K562 (cell line): ENCODE results near the gene TMEM167B. TPM values are rescaled to one million over a fixed set of nuclear protein-coding genes. Genes with fewer than 3 reads are reported as not detected.

Source experiments
- CREB3L1 ChIP-seq: fragments of 450-650 bp; IDR thresholded peaks from 2 replicates; pipeline ENCODE4 v1.6.1; 2014; ENCODE audit warnings: low read depth, mild to moderate bottlenecking, moderate library complexity, borderline replicate concordance
- E2F1 ChIP-seq: sonication (generic); formaldehyde crosslinking; IDR thresholded peaks from 2 replicates; pipeline ENCODE4 v1.8.1; 2023; ENCODE audit warnings: mild to moderate bottlenecking, missing genetic modification reagents, moderate library complexity
- FOXM1 ChIP-seq, 2 experiments: fragments of 450-650 bp in 1 of 2; sonication (generic) in 1 of 2; formaldehyde crosslinking in 1 of 2; IDR thresholded peaks; 2 replicates each; pipeline versions ENCODE4 v1.6.1 to v1.9.0; 2017 to 2022; ENCODE audit warnings: low read depth in 2 of 2, mild to moderate bottlenecking in 2 of 2, missing genetic modification reagents in 1 of 2, moderate library complexity in 1 of 2
- HOXB6 ChIP-seq: fragments of 250-450 bp; sonication (Bioruptor Pico); IDR thresholded peaks from 2 replicates; pipeline ENCODE4 v1.5.1; 2022; ENCODE audit warnings: mild to moderate bottlenecking, borderline replicate concordance
- MAZ ChIP-seq, 2 experiments: fragments of 450-650 bp in 1 of 2; sonication (generic) in 1 of 2; formaldehyde crosslinking; IDR thresholded peaks in 1 of 2; conservative IDR thresholded peaks in 1 of 2; 2 replicates each; pipeline versions ENCODE4 v1.4.0 to v1.5.0; 2020; ENCODE audit warnings: mild to moderate bottlenecking in 1 of 2, missing genetic modification reagents in 1 of 2
- MXI1 ChIP-seq: IDR thresholded peaks from 2 replicates; pipeline ENCODE4 v1.6.1; 2011; ENCODE audit warnings: low read depth, mild to moderate bottlenecking, improper control_type of control experiment, low read length
- NEUROD1 ChIP-seq: fragments of 150-350 bp; IDR thresholded peaks from 2 replicates; pipeline ENCODE4 v1.6.1; 2014; ENCODE audit warnings: borderline replicate concordance, low read length, low read depth; ENCODE audit not compliant: partially characterized antibody
- NR2C1 ChIP-seq, 2 experiments: fragments of 450-650 bp; IDR thresholded peaks; 2 replicates each; pipeline ENCODE4 v1.6.1; 2017; ENCODE audit warnings: mild to moderate bottlenecking in 2 of 2, antibody characterized with exemption in 1 of 2, inconsistent platforms in 1 of 2, missing compliant biosample characterization in 1 of 2, missing genetic modification characterization in 1 of 2
- PPARD ChIP-seq: fragments of 250-450 bp; sonication (Bioruptor Pico); IDR thresholded peaks from 2 replicates; pipeline ENCODE4 v1.8.0; 2022; ENCODE audit warnings: inconsistent platforms, mild to moderate bottlenecking, moderate library complexity
- STAT5B ChIP-seq: fragments of 250-450 bp; sonication (Bioruptor Pico); IDR thresholded peaks from 2 replicates; pipeline ENCODE4 v1.8.0; 2021; ENCODE audit warnings: mild to moderate bottlenecking, inconsistent platforms
- TAF15 ChIP-seq: fragments of 200-400 bp; formaldehyde crosslinking; IDR thresholded peaks from 2 replicates; pipeline ENCODE4 v1.6.1; 2017; ENCODE audit warnings: mild to moderate bottlenecking, low read depth, low read length, moderate library complexity
- XRCC4 ChIP-seq: IDR thresholded peaks from one replicate; pipeline ENCODE4 v1.6.1; 2011; ENCODE audit not compliant: insufficient read depth, insufficient read length; ENCODE audit errors: extremely low read depth
- ZBED1 ChIP-seq: IDR thresholded peaks from 2 replicates; pipeline ENCODE4 v1.6.1; 2014
- ZFPM2 ChIP-seq: fragments of 250-450 bp; sonication (Bioruptor Pico); IDR thresholded peaks from 2 replicates; pipeline ENCODE4 v1.5.1; 2022; ENCODE audit warnings: mild to moderate bottlenecking
- ZHX1 ChIP-seq: fragments of 150-350 bp; conservative IDR thresholded peaks from 2 replicates; pipeline ENCODE4 v1.6.1; 2014; ENCODE audit warnings: low read length
- ZNF239 ChIP-seq: fragments of 250-450 bp; sonication (Bioruptor Pico); IDR thresholded peaks from 2 replicates; pipeline ENCODE4 v1.4.0; 2020; ENCODE audit warnings: mild to moderate bottlenecking
- ZNF24 ChIP-seq: fragments of 450-650 bp; IDR thresholded peaks from 2 replicates; pipeline ENCODE4 v1.6.1; 2016
- ZNF263 ChIP-seq: sonication (generic); formaldehyde crosslinking; IDR thresholded peaks from 2 replicates; pipeline ENCODE4 v1.8.0; 2022; ENCODE audit warnings: mild to moderate bottlenecking, missing genetic modification reagents, borderline replicate concordance
- ZNF3 ChIP-seq: fragments of 250-450 bp; sonication (Bioruptor Pico); IDR thresholded peaks from 2 replicates; pipeline ENCODE4 v1.5.0; 2021; ENCODE audit warnings: mild to moderate bottlenecking, moderate library complexity
- polyA plus RNA-seq, 8 experiments: library from polyadenylated mRNA; depleted of rRNA in 4 of 8; stranded (reverse) in 5 of 8; unstranded in 3 of 8; fragments of >200 nt; fragmentation: Nextera tagmentation in 2 of 8; fragmentation: Illumina TruSeq in 1 of 8; extraction: Ambion mirVana in 2 of 8; extraction: Trizol in 1 of 8; gene quantifications; 2 replicates each; pipeline versions ENCODE4 v1.2.1 to v1.2.3, GENCODE V29; 2011 to 2014; ENCODE audit warnings: inconsistent platforms in 1 of 8, missing spikeins in 1 of 8
- total RNA-seq, 7 experiments: library from RNA; depleted of rRNA in 6 of 7; stranded (reverse); fragments of >200 nt in 6 of 7; fragmentation: Illumina TruSeq in 2 of 7; extraction: Trizol in 2 of 7; gene quantifications; 2 replicates each; pipeline versions ENCODE4 v1.2.1 to v1.2.3, GENCODE V29; 2011 to 2021; ENCODE audit warnings: low replicate concordance in 1 of 7

The TMEM167B gene
- total and polyA plus RNA-seq, 9 of the 15 experiments (the other 6 are each of a cell fraction or from before 2014, with no cell fraction given), result 17.2 to 36.4 (median 32.2) TPM

GRCh38 chr1:109134423-109134822 lies 43.9 kb downstream of the TMEM167B start (continued):
- no peak for TF ChIP-seq NR2C1 (IDR thresholded peaks at IDR 0.05)
- TF ChIP-seq NR2C1 (tag; IDR thresholded peaks at IDR 0.05), result 0 out of 2 replicates have a peak, but pooled peaks have one; percentile 21
- peak; percentile 76 for TF ChIP-seq ZNF24
- no peak for TF ChIP-seq ZNF263 (CRISPR knock-in tag)
- no peak; the same call in 1 of the 2 replicates for TF ChIP-seq ZBED1
- 0 out of 2 replicates have a peak, but pooled peaks have one; percentile 64 for TF ChIP-seq E2F1
- TF ChIP-seq TAF15, result no peak
- no peak for TF ChIP-seq STAT5B
- TF ChIP-seq HOXB6 (CRISPR knock-in tag), result no peak
- TF ChIP-seq ZNF239 (CRISPR knock-in tag), result no peak
- no peak for TF ChIP-seq ZHX1
- no peak for TF ChIP-seq XRCC4
- no peak for TF ChIP-seq ZFPM2 (CRISPR knock-in tag)
- TF ChIP-seq MAZ (CRISPR knock-in tag; conservative IDR thresholded peaks at IDR 0.05 in 1 of 2, IDR thresholded peaks at IDR 0.05 in 1 of 2), result no peak
- peak; percentile 58; the same call in 1 of the 2 replicates for TF ChIP-seq CREB3L1
- peak; percentile 23 for TF ChIP-seq NEUROD1
- peak; percentile 87 for TF ChIP-seq FOXM1 (IDR thresholded peaks at IDR 0.05; ENCODE audit: low read depth)
- TF ChIP-seq FOXM1 (CRISPR knock-in tag; IDR thresholded peaks at IDR 0.05; ENCODE audit: low read depth), result no peak
- TF ChIP-seq ZNF3 (CRISPR knock-in tag), result no peak
- no peak for TF ChIP-seq PPARD
- TF ChIP-seq MXI1, result 0 out of 2 replicates have a peak, but pooled peaks have one; percentile 46
